ENCODE results near the gene TNFRSF8.
A peak's percentile ranks its signal among the peaks of the same experiment; 100 is the strongest.

The TNFRSF8 gene

GRCh38 chr1:12059722-12060464, 3.2 kb upstream of the TNFRSF8 start:
- no peaks in the 10 kb centered on the region for H3K4me1 ChIP-seq
- in situ Hi-C loops (cut with MboI; ENCODE audit: low sequenced_read_pairs): no loop called here
- DNase-seq (ENCODE audit: low spot score in 2 of 2): no peak
- 0 out of 2 replicates have a peak, but pooled peaks cover 2% of the 10 kb centered on the region for H3K9me3 ChIP-seq
- H3K4me3 ChIP-seq: no peak overlapping the region
- H3K36me3 ChIP-seq (replicated peaks): no peaks in the 10 kb centered on the region
- H3K27me3 ChIP-seq (ENCODE audit: low read depth): peaks cover 30% of the 10 kb centered on the region

- no peak for DNase-seq (ENCODE audit: low spot score in 2 of 2)
- peaks cover 33% of the 10 kb centered on the region for H3K27me3 ChIP-seq (ENCODE audit: low read depth)
- no peaks in the 10 kb centered on the region for H3K4me1 ChIP-seq
- in situ Hi-C loops (cut with MboI; ENCODE audit: low sequenced_read_pairs): no loop called here
- H3K9me3 ChIP-seq: 0 out of 2 replicates have a peak, but pooled peaks cover 2% of the 10 kb centered on the region
- H3K36me3 ChIP-seq (replicated peaks): no peaks in the 10 kb centered on the region
- H3K4me3 ChIP-seq: no peak overlapping the region
Observed at GRCh38 chr1:12060500-12060899, 2.6 kb upstream of the TNFRSF8 start.

- DNase-seq (ENCODE audit: low spot score in 2 of 2): no peak
- peaks cover 3% of the 10 kb centered on the region for H3K4me1 ChIP-seq
- H3K27me3 ChIP-seq (ENCODE audit: low read depth): peaks cover 38% of the 10 kb centered on the region
- H3K4me3 ChIP-seq: no peak overlapping the region
- in situ Hi-C loops (cut with MboI; ENCODE audit: low sequenced_read_pairs): no loop called here
- H3K36me3 ChIP-seq (replicated peaks): no peaks in the 10 kb centered on the region
- 0 out of 2 replicates have a peak, but pooled peaks cover 2% of the 10 kb centered on the region for H3K9me3 ChIP-seq
Observed at GRCh38 chr1:12064073-12064969, 1.2 kb downstream of the TNFRSF8 start.

- no peak for DNase-seq (ENCODE audit: low spot score in 2 of 2)
- Histone ChIP-seq H3K27me3 (ENCODE audit: low read depth) (peaks cover 35% of the 10 kb centered on the region), H3K4me3 (no peak overlapping the region), H3K4me1 (peaks cover 3% of the 10 kb centered on the region), H3K9me3 (0 out of 2 replicates have a peak, but pooled peaks cover 2% of the 10 kb centered on the region), H3K36me3 (replicated peaks) (no peaks in the 10 kb centered on the region)
- in situ Hi-C loops (cut with MboI; ENCODE audit: low sequenced_read_pairs): no loop called here
Observed at GRCh38 chr1:12065872-12066271, 2.8 kb downstream of the TNFRSF8 start.

- DNase-seq (ENCODE audit: low spot score in 2 of 2): peak in 1 of 2 experiments; percentile 47
- Histone ChIP-seq H3K9me3 (no peaks in the 10 kb centered on the region), H3K4me1 (peaks cover 3% of the 10 kb centered on the region), H3K27me3 (ENCODE audit: low read depth) (peaks cover 26% of the 10 kb centered on the region), H3K36me3 (replicated peaks) (no peaks in the 10 kb centered on the region), H3K4me3 (no peak overlapping the region)
- in situ Hi-C loops (cut with MboI; ENCODE audit: low sequenced_read_pairs): no loop called here
Observed at GRCh38 chr1:12067900-12068821, 5.1 kb downstream of the TNFRSF8 start.

GRCh38 chr1:12069623-12070244, 6.6 kb downstream of the TNFRSF8 start:
- H3K36me3 ChIP-seq (replicated peaks): no peaks in the 10 kb centered on the region
- peaks cover 3% of the 10 kb centered on the region for H3K4me1 ChIP-seq
- H3K27me3 ChIP-seq (ENCODE audit: low read depth): peaks cover 10% of the 10 kb centered on the region
- no peak for DNase-seq (ENCODE audit: low spot score in 2 of 2)
- no peak overlapping the region for H3K4me3 ChIP-seq
- no peaks in the 10 kb centered on the region for H3K9me3 ChIP-seq
- in situ Hi-C loops (cut with MboI; ENCODE audit: low sequenced_read_pairs): no loop called here

GRCh38 chr1:12071892-12072291, 8.8 kb downstream of the TNFRSF8 start:
- DNase-seq (ENCODE audit: low spot score in 2 of 2): no peak
- no peaks in the 10 kb centered on the region for H3K9me3 ChIP-seq
- H3K27me3 ChIP-seq (ENCODE audit: low read depth): no peaks in the 10 kb centered on the region
- no peak overlapping the region for H3K4me3 ChIP-seq
- H3K36me3 ChIP-seq (replicated peaks): no peaks in the 10 kb centered on the region
- H3K4me1 ChIP-seq: peaks cover 3% of the 10 kb centered on the region
- in situ Hi-C loops (cut with MboI; ENCODE audit: low sequenced_read_pairs): no loop called here

- peaks cover 3% of the 10 kb centered on the region for H3K4me1 ChIP-seq
- H3K36me3 ChIP-seq (replicated peaks): no peaks in the 10 kb centered on the region
- H3K9me3 ChIP-seq: no peaks in the 10 kb centered on the region
- in situ Hi-C loops (cut with MboI; ENCODE audit: low sequenced_read_pairs): no loop called here
- no peak for DNase-seq (ENCODE audit: low spot score in 2 of 2)
- no peak overlapping the region for H3K4me3 ChIP-seq
- no peaks in the 10 kb centered on the region for H3K27me3 ChIP-seq (ENCODE audit: low read depth)
Observed at GRCh38 chr1:12072741-12073140, 9.6 kb downstream of the TNFRSF8 start.

- no peaks in the 10 kb centered on the region for H3K4me1 ChIP-seq
- H3K27me3 ChIP-seq (ENCODE audit: low read depth): no peaks in the 10 kb centered on the region
- H3K36me3 ChIP-seq (replicated peaks): no peaks in the 10 kb centered on the region
- no peaks in the 10 kb centered on the region for H3K9me3 ChIP-seq
- in situ Hi-C loops (cut with MboI; ENCODE audit: low sequenced_read_pairs): no loop called here
- H3K4me3 ChIP-seq: no peak overlapping the region
- DNase-seq (ENCODE audit: low spot score in 2 of 2): no peak
Observed at GRCh38 chr1:12073796-12074195, 10.7 kb downstream of the TNFRSF8 start.

GRCh38 chr1:12075195-12076114, 12.4 kb downstream of the TNFRSF8 start:
- in situ Hi-C loops (cut with MboI; ENCODE audit: low sequenced_read_pairs): no loop called here
- H3K4me3 ChIP-seq: no peak overlapping the region
- no peak for DNase-seq (ENCODE audit: low spot score in 2 of 2)
- H3K9me3 ChIP-seq: no peaks in the 10 kb centered on the region
- H3K27me3 ChIP-seq (ENCODE audit: low read depth): no peaks in the 10 kb centered on the region
- no peaks in the 10 kb centered on the region for H3K36me3 ChIP-seq (replicated peaks)
- no peaks in the 10 kb centered on the region for H3K4me1 ChIP-seq

GRCh38 chr1:12076425-12077005, 13.4 kb downstream of the TNFRSF8 start:
- H3K27me3 ChIP-seq (ENCODE audit: low read depth): no peaks in the 10 kb centered on the region
- H3K9me3 ChIP-seq: no peaks in the 10 kb centered on the region
- no peak for DNase-seq (ENCODE audit: low spot score in 2 of 2)
- H3K4me1 ChIP-seq: no peaks in the 10 kb centered on the region
- H3K36me3 ChIP-seq (replicated peaks): no peaks in the 10 kb centered on the region
- in situ Hi-C loops (cut with MboI; ENCODE audit: low sequenced_read_pairs): no loop called here
- no peak overlapping the region for H3K4me3 ChIP-seq

GRCh38 chr1:12078575-12078937, 15.5 kb downstream of the TNFRSF8 start:
- Histone ChIP-seq H3K4me3 (no peak overlapping the region), H3K4me1 (no peaks in the 10 kb centered on the region), H3K36me3 (replicated peaks) (no peaks in the 10 kb centered on the region), H3K9me3 (no peaks in the 10 kb centered on the region), H3K27me3 (ENCODE audit: low read depth) (no peaks in the 10 kb centered on the region)
- no peak for DNase-seq (ENCODE audit: low spot score in 2 of 2)
- in situ Hi-C loops (cut with MboI; ENCODE audit: low sequenced_read_pairs): no loop called here
